KMS-11 (cell line): Measurements from ENCODE around the gene TBATA.

ENCODE experiments used
- H2AFZ ChIP-seq: fragments of 200-600 bp; sonication (generic); 2 replicates; pipeline ENCODE4 v1.6.1; 2016; ENCODE audit warnings: antibody characterized with exemption, mixed run types, low read depth
- H3K27ac ChIP-seq: fragments of 200-600 bp; sonication (generic); 2 replicates; pipeline ENCODE4 v1.6.1; 2016; ENCODE audit warnings: mild to moderate bottlenecking, mixed run types
- H3K27me3 ChIP-seq: fragments of 200-600 bp; sonication (generic); 2 replicates; pipeline ENCODE4 v1.6.1; 2017; ENCODE audit warnings: mild to moderate bottlenecking, low read depth, mixed run types, moderate library complexity; ENCODE audit not compliant: insufficient read depth
- H3K36me3 ChIP-seq: fragments of 200-600 bp; sonication (generic); 2 replicates; pipeline ENCODE4 v1.6.1; 2017; ENCODE audit warnings: mild to moderate bottlenecking, mixed run types; ENCODE audit not compliant: insufficient read depth
- H3K4me1 ChIP-seq: fragments of 200-600 bp; sonication (generic); 2 replicates; pipeline ENCODE4 v1.6.1; 2016; ENCODE audit warnings: mild to moderate bottlenecking, low read depth, mixed run types; ENCODE audit not compliant: poor library complexity, severe bottlenecking
- H3K4me2 ChIP-seq: fragments of 200-600 bp; sonication (generic); 2 replicates; pipeline ENCODE4 v1.7.0; 2016; ENCODE audit warnings: mild to moderate bottlenecking, mixed run types
- H3K4me3 ChIP-seq: fragments of 200-600 bp; sonication (generic); IDR thresholded peaks from 2 replicates; pipeline ENCODE4 v1.6.1; 2017; ENCODE audit warnings: low read depth, low read length, mixed read lengths; ENCODE audit not compliant: insufficient read depth
- H3K79me2 ChIP-seq: fragments of 200-600 bp; sonication (generic); 2 replicates; pipeline ENCODE4 v1.6.1; 2016; ENCODE audit warnings: low read depth, mixed run types; ENCODE audit not compliant: insufficient read depth
- H3K9ac ChIP-seq: fragments of 200-600 bp; sonication (generic); 2 replicates; pipeline ENCODE4 v1.6.1; 2016; ENCODE audit warnings: mild to moderate bottlenecking, mixed run types
- H4K20me1 ChIP-seq: fragments of 200-600 bp; sonication (generic); 2 replicates; pipeline ENCODE4 v1.6.1; 2016; ENCODE audit warnings: mild to moderate bottlenecking, mixed run types; ENCODE audit not compliant: insufficient read depth
- CTCF ChIP-seq: fragments of 200-600 bp; sonication (generic); conservative IDR thresholded peaks from 2 replicates; pipeline ENCODE4 v1.6.1; 2017; ENCODE audit warnings: low read depth, mild to moderate bottlenecking, antibody characterized with exemption, low read length, moderate library complexity, mixed read lengths

The TBATA gene

GRCh38 chr10:70784016-70784415, 1.2 kb downstream of the TBATA start:
- Histone ChIP-seq H4K20me1 (no peaks in the 10 kb centered on the region), H3K4me1 (no peaks in the 10 kb centered on the region), H3K36me3 (no peaks in the 10 kb centered on the region), H3K27ac (no peak overlapping the region), H3K27me3 (peaks cover 7% of the 10 kb centered on the region; the same call in 1 of the 2 replicates), H2AFZ (no peak overlapping the region), H3K79me2 (no peaks in the 10 kb centered on the region), H3K4me2 (no peak overlapping the region), H3K4me3 (no peak overlapping the region), H3K9ac (no peak overlapping the region)
- no peak for TF ChIP-seq CTCF

- H3K4me1 ChIP-seq, result no peaks in the 10 kb centered on the region
- no peaks in the 10 kb centered on the region for H4K20me1 ChIP-seq
- H2AFZ ChIP-seq, result no peak overlapping the region
- no peak overlapping the region for H3K27ac ChIP-seq
- H3K79me2 ChIP-seq, result no peaks in the 10 kb centered on the region
- H3K4me2 ChIP-seq, result no peak overlapping the region
- no peak overlapping the region for H3K4me3 ChIP-seq
- peaks cover 7% of the 10 kb centered on the region; the same call in 1 of the 2 replicates for H3K27me3 ChIP-seq
- TF ChIP-seq CTCF, result no peak
- no peaks in the 10 kb centered on the region for H3K36me3 ChIP-seq
- no peak overlapping the region for H3K9ac ChIP-seq
Observed at GRCh38 chr10:70782746-70783680, 2.2 kb downstream of the TBATA start.

- H3K36me3 ChIP-seq, result no peaks in the 10 kb centered on the region
- no peak overlapping the region for H3K27ac ChIP-seq
- H2AFZ ChIP-seq, result no peak overlapping the region
- no peak overlapping the region for H3K4me3 ChIP-seq
- H3K4me1 ChIP-seq, result no peaks in the 10 kb centered on the region
- H3K9ac ChIP-seq, result no peak overlapping the region
- no peaks in the 10 kb centered on the region for H4K20me1 ChIP-seq
- TF ChIP-seq CTCF, result no peak
- no peaks in the 10 kb centered on the region for H3K79me2 ChIP-seq
- peaks cover 7% of the 10 kb centered on the region; the same call in 1 of the 2 replicates for H3K27me3 ChIP-seq
- no peak overlapping the region for H3K4me2 ChIP-seq
Observed at GRCh38 chr10:70782086-70782745, 3.0 kb downstream of the TBATA start.

- Histone ChIP-seq H3K36me3 (no peaks in the 10 kb centered on the region), H3K79me2 (no peaks in the 10 kb centered on the region), H4K20me1 (no peaks in the 10 kb centered on the region), H2AFZ (no peak overlapping the region), H3K9ac (no peak overlapping the region), H3K4me2 (no peak overlapping the region), H3K27me3 (peaks cover 7% of the 10 kb centered on the region; the same call in 1 of the 2 replicates), H3K4me3 (no peak overlapping the region), H3K4me1 (no peaks in the 10 kb centered on the region), H3K27ac (no peak overlapping the region)
- TF ChIP-seq CTCF, result no peak
Observed at GRCh38 chr10:70781461-70782051, 3.6 kb downstream of the TBATA start.
